ENCODE results near the gene EGFLAM.

The EGFLAM gene

GRCh38 chr5:38396766-38397165, 138.4 kb downstream of the EGFLAM start:
- H3K9me3 ChIP-seq (ENCODE audit: low read depth, low read length): no peaks in the 10 kb centered on the region
- H3K4me3 ChIP-seq: no peak overlapping the region
- H3K27ac ChIP-seq: no peak overlapping the region
- H3K36me3 ChIP-seq (ENCODE audit: insufficient read depth, low read length): no peaks in the 10 kb centered on the region
- no peak overlapping the region for H3K9ac ChIP-seq (ENCODE audit: insufficient read length)
- no peak for TF ChIP-seq POLR2AphosphoS5 (IDR thresholded peaks at IDR 0.05; ENCODE audit: borderline replicate concordance, low read depth, low read length)
- no peak for TF ChIP-seq FOXP2 (optimal IDR thresholded peaks at IDR 0.05; ENCODE audit: control extremely low read depth, extremely low read length, insufficient read depth)
- no peak for TF ChIP-seq EZH2 (IDR thresholded peaks at IDR 0.05)
- no peak for DNase-seq (ENCODE audit: low read depth, low spot score)

DNA sequence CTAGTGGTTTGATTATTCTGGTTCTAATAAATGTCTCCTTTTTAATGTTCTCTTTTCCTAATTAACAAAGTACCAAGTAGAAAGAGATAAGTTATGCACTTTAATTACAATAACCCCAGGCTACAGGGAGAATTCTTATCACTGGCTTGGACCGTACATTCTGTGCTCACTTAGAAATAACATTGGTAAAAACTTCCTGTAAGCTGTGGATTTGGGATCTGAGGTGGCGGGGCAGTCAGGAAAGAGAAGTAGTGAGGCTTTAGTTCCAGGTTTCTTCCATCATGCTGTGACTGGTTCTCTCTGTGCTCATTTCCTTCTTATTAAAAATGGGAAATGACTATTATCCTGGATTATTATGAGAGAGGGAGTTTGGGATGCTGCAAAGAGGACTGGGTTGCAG, 142.0 kb downstream of the EGFLAM start:
- Histone ChIP-seq H3K4me3 (no peak overlapping the region), H3K9ac (ENCODE audit: insufficient read length) (no peak overlapping the region), H3K9me3 (ENCODE audit: low read depth, low read length) (no peaks in the 10 kb centered on the region), H3K27ac (no peak overlapping the region), H3K36me3 (ENCODE audit: insufficient read depth, low read length) (no peaks in the 10 kb centered on the region)
- DNase-seq (ENCODE audit: low read depth, low spot score): no peak
- TF ChIP-seq EZH2 (IDR thresholded peaks at IDR 0.05) (no peak), FOXP2 (optimal IDR thresholded peaks at IDR 0.05; ENCODE audit: control extremely low read depth, extremely low read length, insufficient read depth) (no peak), POLR2AphosphoS5 (IDR thresholded peaks at IDR 0.05; ENCODE audit: borderline replicate concordance, low read depth, low read length) (no peak)

DNA sequence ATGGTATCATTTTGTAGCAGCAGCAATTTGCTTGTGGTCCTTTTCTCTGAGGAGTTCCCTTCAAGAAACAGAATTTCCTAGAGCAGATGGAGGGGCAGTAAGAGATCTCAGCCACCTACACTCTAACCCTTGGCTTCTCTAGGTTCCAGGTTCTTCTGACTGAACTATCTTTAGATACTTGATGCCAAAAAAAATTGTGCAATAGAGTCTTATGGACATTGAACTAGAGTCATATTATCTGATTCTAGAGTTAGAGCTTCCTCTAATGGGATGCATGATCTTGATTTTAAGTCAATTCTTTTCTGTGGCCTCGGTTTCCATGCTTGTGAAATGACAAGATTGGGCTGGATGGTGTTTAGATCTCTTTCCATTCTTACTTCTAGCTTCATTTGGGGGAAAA, 142.8 kb downstream of the EGFLAM start:
- Histone ChIP-seq H3K9me3 (ENCODE audit: low read depth, low read length) (no peaks in the 10 kb centered on the region), H3K27ac (no peak overlapping the region), H3K9ac (ENCODE audit: insufficient read length) (no peak overlapping the region), H3K36me3 (ENCODE audit: insufficient read depth, low read length) (no peaks in the 10 kb centered on the region), H3K4me3 (no peak overlapping the region)
- no peak for TF ChIP-seq EZH2 (IDR thresholded peaks at IDR 0.05)
- TF ChIP-seq POLR2AphosphoS5 (IDR thresholded peaks at IDR 0.05; ENCODE audit: borderline replicate concordance, low read depth, low read length): no peak
- TF ChIP-seq FOXP2 (optimal IDR thresholded peaks at IDR 0.05; ENCODE audit: control extremely low read depth, extremely low read length, insufficient read depth): no peak
- no peak for DNase-seq (ENCODE audit: low read depth, low spot score)

DNA sequence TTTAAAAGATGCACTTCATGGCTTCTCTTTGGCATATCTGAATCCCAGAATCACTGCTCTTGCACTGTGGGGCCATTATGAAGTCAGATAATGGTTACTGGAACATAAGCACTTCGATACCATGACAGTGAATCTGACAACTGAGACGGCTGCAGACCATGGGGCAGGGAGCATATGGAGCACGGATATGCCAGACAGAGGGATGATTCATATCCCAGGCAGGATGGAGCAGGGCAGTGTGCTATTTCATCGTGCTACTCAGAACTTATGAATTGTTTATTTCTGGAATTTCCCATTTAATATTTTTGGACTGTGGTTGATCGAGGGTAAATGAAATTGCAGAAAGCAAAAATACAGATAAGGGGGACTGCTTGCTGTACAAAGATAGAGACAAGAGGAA, 145.0 kb downstream of the EGFLAM start:
- Histone ChIP-seq H3K9me3 (ENCODE audit: low read depth, low read length) (no peaks in the 10 kb centered on the region), H3K9ac (ENCODE audit: insufficient read length) (no peak overlapping the region), H3K27ac (no peak overlapping the region), H3K4me3 (no peak overlapping the region), H3K36me3 (ENCODE audit: insufficient read depth, low read length) (no peaks in the 10 kb centered on the region)
- TF ChIP-seq FOXP2 (optimal IDR thresholded peaks at IDR 0.05; ENCODE audit: control extremely low read depth, extremely low read length, insufficient read depth) (no peak), EZH2 (IDR thresholded peaks at IDR 0.05) (no peak)
- DNase-seq (ENCODE audit: low read depth, low spot score): no peak

DNA sequence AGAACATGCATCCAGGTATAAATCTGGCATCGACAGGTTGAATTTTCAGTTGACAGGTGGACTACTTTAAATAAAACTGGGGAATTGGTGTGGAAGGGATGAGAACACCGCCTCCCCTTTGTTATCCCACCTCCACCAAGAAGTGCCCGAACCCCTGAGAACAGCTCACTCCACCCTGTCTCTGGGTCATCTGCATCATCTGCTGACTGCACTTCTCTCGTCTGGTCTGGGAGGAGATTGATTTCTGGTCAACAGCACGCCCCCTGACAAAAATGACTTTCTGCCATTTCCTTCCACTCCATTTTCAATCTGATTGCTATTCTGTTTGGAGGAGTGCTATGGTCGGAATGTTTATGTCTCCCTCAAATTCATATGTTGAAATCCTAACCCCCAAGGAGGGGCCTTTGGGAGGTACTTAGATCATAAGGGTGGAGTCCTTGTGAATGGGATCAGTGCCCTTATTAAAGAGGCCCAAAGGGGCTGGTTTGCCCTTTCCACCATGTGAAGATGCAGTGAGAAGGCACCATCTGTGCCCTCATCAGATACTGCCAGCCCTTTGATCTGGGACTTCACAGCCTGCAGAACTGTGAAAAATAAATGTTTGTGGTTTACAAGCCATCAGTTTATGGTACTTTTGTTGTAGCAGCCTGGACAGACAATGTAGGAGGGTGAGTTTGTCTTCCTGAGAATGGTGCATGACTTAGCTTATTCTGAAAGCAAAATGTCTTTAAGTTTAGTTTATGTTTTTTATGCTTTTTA, 145.7 kb downstream of the EGFLAM start:
- no peak for DNase-seq (ENCODE audit: low read depth, low spot score)
- TF ChIP-seq POLR2AphosphoS5 (IDR thresholded peaks at IDR 0.05; ENCODE audit: borderline replicate concordance, low read depth, low read length): no peak
- no peak for TF ChIP-seq EZH2 (IDR thresholded peaks at IDR 0.05)
- TF ChIP-seq FOXP2 (optimal IDR thresholded peaks at IDR 0.05; ENCODE audit: control extremely low read depth, extremely low read length, insufficient read depth): no peak
- Histone ChIP-seq H3K27ac (no peak overlapping the region), H3K36me3 (ENCODE audit: insufficient read depth, low read length) (no peaks in the 10 kb centered on the region), H3K9ac (ENCODE audit: insufficient read length) (no peak overlapping the region), H3K9me3 (ENCODE audit: low read depth, low read length) (no peaks in the 10 kb centered on the region), H3K4me3 (no peak overlapping the region)

GRCh38 chr5:38404667-38405276, 146.4 kb downstream of the EGFLAM start:
- Histone ChIP-seq H3K36me3 (ENCODE audit: insufficient read depth, low read length) (no peaks in the 10 kb centered on the region), H3K9ac (ENCODE audit: insufficient read length) (no peak overlapping the region), H3K4me3 (no peak overlapping the region), H3K9me3 (ENCODE audit: low read depth, low read length) (no peaks in the 10 kb centered on the region), H3K27ac (no peak overlapping the region)
- TF ChIP-seq FOXP2 (optimal IDR thresholded peaks at IDR 0.05; ENCODE audit: control extremely low read depth, extremely low read length, insufficient read depth) (no peak), EZH2 (IDR thresholded peaks at IDR 0.05) (no peak), POLR2AphosphoS5 (IDR thresholded peaks at IDR 0.05; ENCODE audit: borderline replicate concordance, low read depth, low read length) (no peak)
- DNase-seq (ENCODE audit: low read depth, low spot score): no peak

- no peak for TF ChIP-seq POLR2AphosphoS5 (IDR thresholded peaks at IDR 0.05; ENCODE audit: borderline replicate concordance, low read depth, low read length)
- TF ChIP-seq FOXP2 (optimal IDR thresholded peaks at IDR 0.05; ENCODE audit: control extremely low read depth, extremely low read length, insufficient read depth): no peak
- TF ChIP-seq EZH2 (IDR thresholded peaks at IDR 0.05): no peak
- Histone ChIP-seq H3K4me3 (no peak overlapping the region), H3K36me3 (ENCODE audit: insufficient read depth, low read length) (no peaks in the 10 kb centered on the region), H3K9me3 (ENCODE audit: low read depth, low read length) (no peaks in the 10 kb centered on the region), H3K9ac (ENCODE audit: insufficient read length) (no peak overlapping the region), H3K27ac (no peak overlapping the region)
- DNase-seq (ENCODE audit: low read depth, low spot score): no peak
Measured at GRCh38 chr5:38408446-38409198, 150.3 kb downstream of the EGFLAM start.

DNA sequence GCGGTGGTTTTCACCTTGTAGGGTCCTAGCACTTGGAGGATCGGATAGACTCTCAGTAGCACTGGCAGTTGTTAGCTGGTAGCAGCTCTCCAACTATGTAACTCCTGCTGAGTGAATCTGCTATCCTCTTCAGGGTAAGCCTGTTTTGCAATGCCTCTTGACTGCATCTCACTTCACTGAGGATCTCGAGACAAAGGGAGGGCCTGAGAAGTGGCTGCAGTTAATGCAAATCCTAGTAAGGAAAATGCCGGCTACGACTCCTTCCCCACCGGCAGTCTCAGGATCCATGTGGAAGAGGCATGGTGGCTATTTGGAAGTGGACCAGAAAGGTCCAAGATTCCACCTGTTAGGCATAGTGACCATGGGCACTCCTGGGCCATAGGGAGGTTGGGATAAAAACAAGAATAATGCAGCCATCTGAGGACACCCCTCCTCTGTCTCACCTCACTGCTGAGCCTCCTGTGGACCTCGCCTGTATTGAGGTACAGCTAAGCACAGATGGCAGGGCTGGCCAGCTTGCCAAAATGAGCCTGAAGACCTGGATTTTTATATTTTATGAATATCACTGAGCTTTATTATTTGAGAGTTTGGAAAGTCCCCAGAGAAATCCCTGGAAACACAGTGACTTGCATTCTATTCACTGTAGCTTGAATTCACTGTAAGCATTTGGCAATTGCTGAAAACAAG, 152.1 kb downstream of the EGFLAM start:
- TF ChIP-seq POLR2AphosphoS5 (IDR thresholded peaks at IDR 0.05; ENCODE audit: borderline replicate concordance, low read depth, low read length) (no peak), FOXP2 (optimal IDR thresholded peaks at IDR 0.05; ENCODE audit: control extremely low read depth, extremely low read length, insufficient read depth) (no peak)
- Histone ChIP-seq H3K9me3 (ENCODE audit: low read depth, low read length) (no peaks in the 10 kb centered on the region), H3K36me3 (ENCODE audit: insufficient read depth, low read length) (no peaks in the 10 kb centered on the region), H3K4me3 (no peak overlapping the region), H3K9ac (ENCODE audit: insufficient read length) (no peak overlapping the region), H3K27ac (no peak overlapping the region)
- no peak for DNase-seq (ENCODE audit: low read depth, low spot score)

Data from SK-N-MC (cell line).